ENCODE measurements around the gene SLC5A5. TPM values are rescaled to one million over a fixed set of nuclear protein-coding genes. Genes with fewer than 3 reads are reported as not detected.
A peak's percentile ranks its signal among the peaks of the same experiment; 100 is the strongest.

SLC5A5 gene
- total and polyA plus RNA-seq, 2 of the 8 experiments (the other 6 are each of a cell fraction or from before 2014, with no cell fraction given), result 1.5 to 1.8 TPM

GRCh38 chr19:17841810-17842662 lies 29.7 kb upstream of the SLC5A5 start (continued):
- TF ChIP-seq TAF1 (IDR thresholded peaks at IDR 0.05; ENCODE audit: low read depth, low read length), result 0 out of 2 replicates have a peak, but pooled peaks have one; percentile 6
- no peak for TF ChIP-seq CHD2 (IDR thresholded peaks at IDR 0.05; ENCODE audit: low read length)
- TF ChIP-seq KDM4A (IDR thresholded peaks at IDR 0.05; ENCODE audit: low read depth, low read length, severe bottlenecking), result peak; percentile 91
- TF ChIP-seq ATF3 (IDR thresholded peaks at IDR 0.05; ENCODE audit: insufficient read depth, low read depth, low read length), result no peak
- TF ChIP-seq TEAD4 (IDR thresholded peaks at IDR 0.05; ENCODE audit: low read depth, low read length), result no peak
- no peak for TF ChIP-seq BACH1 (IDR thresholded peaks at IDR 0.05; ENCODE audit: low read length)
- TF ChIP-seq TAF7 (optimal IDR thresholded peaks at IDR 0.05; ENCODE audit: borderline replicate concordance, low read depth, low read length), result no peak
- TF ChIP-seq PHF8 (conservative IDR thresholded peaks at IDR 0.05; ENCODE audit: low read depth, low read length), result peak; percentile 62
- no peak for TF ChIP-seq ATF2 (IDR thresholded peaks at IDR 0.05; ENCODE audit: low read length)
- no peak for TF ChIP-seq JUND (IDR thresholded peaks at IDR 0.05; ENCODE audit: low read length)
- TF ChIP-seq HDAC2 (IDR thresholded peaks at IDR 0.05; ENCODE audit: borderline replicate concordance in 1 of 2, low read depth in 2 of 2, low read length in 2 of 2), result peak in 1 of 2 experiments; percentile 53; a peak in 1 of 4 replicates
- peak; percentile 78; the same call in 1 of the 2 replicates for TF ChIP-seq SP1 (IDR thresholded peaks at IDR 0.05; ENCODE audit: low read depth, low read length)
- TF ChIP-seq GABPA (IDR thresholded peaks at IDR 0.05; ENCODE audit: borderline replicate concordance, insufficient read depth, low read length), result no peak
- TF ChIP-seq TBP (IDR thresholded peaks at IDR 0.05; ENCODE audit: low read depth, low read length), result peak; percentile 35; the same call in 1 of the 2 replicates
- no peak for TF ChIP-seq CTBP2 (IDR thresholded peaks at IDR 0.05; ENCODE audit: borderline replicate concordance, insufficient read depth, insufficient read length, low read length)
- TF ChIP-seq MAX (IDR thresholded peaks at IDR 0.05), result peak; percentile 96
- no peak for TF ChIP-seq YY1 (IDR thresholded peaks at IDR 0.05; ENCODE audit: low read depth, low read length)
